HG03097 (cell line): ENCODE measurements around the gene SPPL3.

Experiments
- ATAC-seq: cut with Tn5 transposase; IDR thresholded peaks from one replicate; pipeline ENCODE4 v1.9.1; 2021; ENCODE audit not compliant: unreplicated experiment, low FRiP score

SPPL3 gene

DNA sequence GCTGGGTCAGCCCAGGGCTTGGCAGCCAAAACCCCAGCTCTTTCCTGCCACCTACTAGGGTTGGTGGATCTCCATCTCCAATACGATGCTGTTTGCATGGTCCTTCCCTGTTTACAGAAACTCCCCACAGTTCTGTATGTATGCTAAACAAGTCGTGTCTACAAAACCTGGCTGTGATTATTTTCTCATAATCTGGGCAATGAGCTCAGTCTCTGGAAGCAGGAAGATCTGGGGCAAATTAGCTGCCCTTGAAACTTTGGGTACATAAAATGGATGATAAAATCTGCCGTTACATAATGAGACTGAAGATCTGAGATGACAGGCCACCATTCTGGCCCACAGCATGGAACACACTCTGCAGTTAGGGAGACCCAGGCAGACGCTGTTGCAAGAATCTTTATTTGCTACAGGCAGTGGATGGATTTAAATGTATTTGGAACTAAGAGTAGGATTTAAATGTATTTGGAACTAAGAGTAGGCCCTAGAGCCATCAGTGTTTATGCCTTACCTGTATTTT lies 146.9 kb downstream of the SPPL3 start:
- ATAC-seq, result no peak

GRCh38 chr12:120755269-120755668 lies 148.9 kb downstream of the SPPL3 start:
- ATAC-seq, result no peak

DNA sequence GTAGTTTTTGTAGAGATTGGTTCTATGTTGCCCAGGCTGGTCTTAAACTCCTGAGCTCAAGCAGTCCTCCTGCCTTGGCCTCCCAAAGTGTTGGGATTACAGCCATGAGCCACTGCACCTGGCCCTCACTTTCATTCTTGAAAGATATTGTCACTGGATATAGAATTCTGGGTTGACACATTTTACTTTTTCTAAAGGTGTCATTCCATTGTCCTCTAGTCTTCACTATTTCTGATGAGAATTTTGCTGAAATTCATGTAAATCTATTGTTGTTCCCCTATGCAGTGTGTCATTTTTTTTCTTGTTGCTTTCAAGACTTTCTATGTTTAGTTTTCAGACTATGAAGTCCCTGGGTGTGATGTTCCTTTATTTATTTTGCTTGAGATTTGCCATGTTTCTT lies 149.4 kb downstream of the SPPL3 start:
- no peak for ATAC-seq

- ATAC-seq, result no peak
These were observed 152.8 kb downstream of the SPPL3 start for GRCh38 chr12:120751389-120751788.

GRCh38 chr12:120750806-120751205 lies 153.4 kb downstream of the SPPL3 start:
- no peak for ATAC-seq

GRCh38 chr12:120749256-120749655 lies 154.9 kb downstream of the SPPL3 start:
- ATAC-seq, result no peak

DNA sequence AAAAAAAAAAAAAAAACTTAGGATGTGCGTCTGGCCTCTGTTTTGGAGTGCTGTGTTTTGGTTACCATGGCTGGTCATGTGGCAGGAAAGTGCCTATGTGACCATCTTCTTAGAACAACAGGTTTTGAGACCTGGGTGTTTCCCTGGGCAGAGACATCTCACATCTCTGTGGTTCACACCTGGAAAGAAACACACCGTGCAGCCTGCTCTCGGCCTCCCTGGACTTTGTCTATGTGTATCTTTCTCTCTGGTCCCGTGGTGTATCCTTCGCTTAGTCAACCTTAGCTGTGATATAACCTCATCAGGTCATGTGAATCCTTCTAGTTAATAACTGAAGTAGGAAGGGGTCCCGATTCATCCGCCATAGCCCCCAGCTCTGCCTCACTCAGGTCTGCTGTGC lies 155.9 kb downstream of the SPPL3 start:
- no peak for ATAC-seq

DNA sequence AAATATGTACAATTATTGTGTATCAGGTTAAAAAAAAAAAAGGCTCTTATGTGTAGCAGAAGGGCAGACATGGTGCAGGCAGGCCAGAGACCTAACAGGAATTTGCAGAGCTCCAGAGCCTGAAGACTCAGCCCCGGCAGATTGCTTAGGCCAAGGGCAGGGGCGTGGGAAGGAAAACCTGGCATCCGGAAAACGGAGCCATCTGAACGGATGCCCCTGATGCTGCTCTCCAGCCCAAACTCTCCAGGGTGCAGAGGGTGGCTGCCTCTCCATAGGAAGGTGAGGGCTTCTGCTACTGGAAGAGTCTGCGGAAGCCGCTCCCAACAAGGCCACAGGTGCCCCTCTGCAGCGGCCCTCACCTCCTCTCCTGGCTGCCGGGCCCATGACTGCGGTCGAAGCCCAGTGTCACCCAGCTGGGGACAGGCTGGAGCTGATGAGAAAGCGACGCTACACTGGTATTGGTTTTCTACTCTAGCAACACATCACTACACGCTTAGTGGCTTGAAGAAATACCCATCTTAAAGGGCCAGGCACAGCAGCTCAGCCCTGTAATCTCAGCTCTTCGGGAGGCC lies 159.2 kb downstream of the SPPL3 start:
- ATAC-seq, result no peak

DNA sequence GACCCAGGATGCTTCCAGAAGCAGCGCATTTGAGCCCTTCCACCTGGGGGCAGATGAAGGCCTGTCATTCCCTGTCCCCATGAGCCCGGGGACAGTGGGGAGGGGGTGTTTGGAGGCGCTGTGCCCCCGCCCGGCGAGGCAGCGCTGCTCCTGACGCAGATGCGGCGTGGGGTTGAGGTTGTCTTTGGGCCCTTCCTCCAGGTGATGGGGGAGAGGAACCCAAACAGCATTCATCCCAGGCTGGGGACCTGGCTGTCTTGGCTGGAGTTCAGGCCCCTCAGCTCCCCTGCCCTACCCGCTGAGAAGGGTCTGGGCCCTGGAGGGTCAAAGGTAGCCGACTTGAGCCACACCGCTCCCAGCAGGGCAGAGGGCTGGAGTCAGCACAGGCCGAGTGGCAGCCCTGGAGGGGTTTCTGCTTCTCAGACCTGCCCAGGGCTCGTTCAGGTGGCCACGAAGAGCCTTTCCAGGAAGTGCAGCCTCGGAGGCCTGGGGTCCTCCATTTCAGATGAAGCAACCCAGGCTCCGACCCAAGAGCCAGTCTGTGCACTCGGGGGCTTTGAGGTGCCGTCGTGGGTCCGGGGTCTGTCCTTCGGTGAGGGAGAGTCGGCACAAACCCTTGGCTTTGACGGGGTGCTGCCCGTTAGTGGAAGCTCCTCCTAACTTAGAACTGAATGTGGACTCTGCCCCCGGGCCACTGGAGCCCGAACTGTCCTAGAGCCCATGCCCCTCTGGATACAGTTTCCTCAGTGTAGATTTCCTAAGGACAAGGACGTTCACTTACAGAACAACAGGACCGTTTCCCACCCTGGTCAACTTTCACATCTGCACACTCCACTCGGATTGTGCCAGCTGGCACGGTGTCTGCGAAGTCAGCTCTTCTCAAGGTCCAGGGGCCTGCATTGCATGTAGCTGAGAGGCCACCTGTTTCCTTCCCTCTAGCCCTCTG lies 162.4 kb downstream of the SPPL3 start:
- no peak for ATAC-seq

- ATAC-seq, result no peak
These were observed 163.3 kb downstream of the SPPL3 start for GRCh38 chr12:120740871-120741270.

- ATAC-seq, result no peak
These were observed 164.1 kb downstream of the SPPL3 start for GRCh38 chr12:120739821-120740613.

DNA sequence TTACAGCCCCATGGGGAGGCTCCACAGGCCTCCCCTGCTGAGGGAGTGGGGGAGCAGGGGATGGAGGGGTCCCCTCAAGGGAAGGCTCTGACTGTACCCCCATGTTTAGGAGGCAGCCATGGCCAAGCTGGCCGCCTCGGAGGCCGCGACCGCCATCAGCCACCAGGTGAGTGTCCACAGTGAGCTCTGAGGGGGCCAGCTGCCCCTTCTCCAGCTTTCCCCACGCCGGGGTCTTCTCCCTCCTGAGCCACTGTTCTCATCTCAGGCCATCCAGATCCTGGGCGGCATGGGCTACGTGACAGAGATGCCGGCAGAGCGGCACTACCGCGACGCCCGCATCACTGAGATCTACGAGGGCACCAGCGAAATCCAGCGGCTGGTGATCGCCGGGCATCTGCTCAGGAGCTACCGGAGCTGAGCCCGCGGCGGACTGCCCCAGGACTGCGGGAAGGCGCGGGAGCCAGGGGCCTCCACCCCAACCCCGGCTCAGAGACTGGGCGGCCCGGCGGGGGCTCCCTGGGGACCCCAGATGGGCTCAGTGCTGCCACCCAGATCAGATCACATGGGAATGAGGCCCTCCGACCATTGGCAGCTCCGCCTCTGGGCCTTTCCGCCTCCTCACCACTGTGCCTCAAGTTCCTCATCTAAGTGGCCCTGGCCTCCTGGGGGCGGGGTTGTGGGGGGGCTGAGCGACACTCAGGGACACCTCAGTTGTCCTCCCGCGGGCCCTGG lies 165.0 kb downstream of the SPPL3 start:
- no peak for ATAC-seq

- ATAC-seq, result no peak
These were observed 165.7 kb downstream of the SPPL3 start for GRCh38 chr12:120738252-120739030.

DNA sequence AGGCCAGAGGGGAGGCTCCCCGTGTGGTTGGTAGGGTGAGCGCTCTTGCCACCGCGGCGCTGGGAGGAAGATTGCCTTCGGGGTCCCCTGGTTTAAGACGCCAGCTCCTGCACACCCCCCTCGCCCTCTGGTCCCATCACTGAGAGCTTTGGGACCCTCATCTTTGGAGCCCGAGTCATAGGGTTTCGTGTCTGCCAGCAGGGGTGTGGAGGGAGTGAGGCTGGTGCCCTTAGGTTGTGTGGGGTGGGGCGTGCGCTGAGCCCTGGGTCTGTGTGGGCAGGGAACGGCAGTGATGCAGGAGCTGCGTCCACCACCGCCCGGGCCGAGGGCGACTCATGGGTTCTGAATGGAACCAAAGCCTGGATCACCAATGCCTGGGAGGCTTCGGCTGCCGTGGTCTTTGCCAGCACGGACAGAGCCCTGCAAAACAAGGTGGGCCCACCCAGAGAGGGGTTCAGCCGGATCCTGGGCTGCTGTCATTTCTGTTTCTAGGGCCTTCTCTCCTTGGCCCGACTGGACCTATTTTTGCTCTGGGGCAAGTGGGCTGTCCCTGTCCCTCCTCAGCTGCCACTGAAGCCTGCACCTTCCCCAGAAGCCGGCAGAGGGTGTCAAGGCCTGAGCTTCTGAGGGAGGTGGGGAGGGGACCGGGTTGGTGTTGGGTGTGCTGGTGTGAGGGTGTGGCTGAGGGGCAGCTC lies 166.5 kb downstream of the SPPL3 start:
- no peak for ATAC-seq

DNA sequence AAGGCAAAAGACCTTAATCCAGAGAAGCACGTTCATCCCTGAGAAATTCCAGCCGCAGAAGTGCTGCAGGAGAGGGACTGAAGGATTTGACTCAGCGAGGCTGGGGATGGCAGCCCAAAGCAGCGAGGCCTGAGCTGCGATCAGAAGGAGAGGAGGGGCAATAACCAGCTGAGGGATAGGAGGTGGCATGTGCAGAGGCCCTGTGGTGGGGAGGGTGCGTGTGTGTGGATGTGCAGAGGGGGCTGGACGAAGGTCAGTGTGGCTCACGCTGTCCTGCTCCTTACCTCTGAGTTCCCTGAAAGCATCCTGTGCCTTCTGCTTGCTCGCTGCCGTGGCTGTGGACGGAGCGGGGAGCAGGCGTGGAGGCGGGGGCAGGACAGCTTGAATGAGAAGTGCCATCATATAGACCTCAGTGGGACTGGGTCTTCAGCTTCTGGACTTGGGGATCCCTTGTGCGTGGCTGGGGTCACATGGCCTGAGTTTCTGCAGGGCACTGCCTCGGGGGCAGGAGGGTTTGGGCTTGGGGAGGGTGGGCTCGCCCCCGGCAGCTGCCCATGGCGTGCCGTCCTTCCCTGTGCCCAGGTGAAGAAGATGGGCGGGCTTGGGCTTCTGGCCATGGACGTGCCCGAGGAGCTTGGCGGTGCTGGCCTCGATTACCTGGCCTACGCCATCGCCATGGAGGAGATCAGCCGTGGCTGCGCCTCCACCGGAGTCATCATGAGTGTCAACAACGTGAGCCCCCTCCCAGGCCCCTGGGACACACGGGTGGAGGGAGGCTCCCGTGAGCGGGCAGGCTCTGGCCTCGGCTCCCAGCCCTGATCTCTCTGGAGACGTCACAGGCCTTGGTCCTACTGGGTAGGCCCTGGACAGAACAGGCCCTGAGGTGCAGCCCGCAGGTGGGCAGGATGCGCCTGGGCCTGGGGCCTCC lies 167.5 kb downstream of the SPPL3 start:
- no peak for ATAC-seq

DNA sequence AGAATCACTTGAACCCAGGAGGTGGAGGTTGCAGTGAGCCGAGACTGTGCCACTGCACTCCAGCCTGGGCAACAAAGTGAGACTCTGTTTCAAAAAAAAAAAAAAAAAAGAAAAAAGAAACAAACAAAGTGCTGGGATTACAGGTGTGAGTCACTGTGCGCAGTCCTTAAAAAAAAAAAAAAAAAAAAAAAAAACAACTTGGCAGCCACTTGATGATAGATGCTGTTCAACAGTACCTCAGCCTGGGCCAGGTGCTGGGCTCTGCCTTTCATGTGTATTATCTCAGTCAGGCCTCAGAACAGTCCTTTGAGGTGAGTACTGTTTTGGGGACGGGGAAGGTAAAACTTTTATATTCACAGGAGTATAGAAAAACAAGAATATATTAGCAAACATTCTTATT lies 169.0 kb downstream of the SPPL3 start:
- ATAC-seq, result no peak

DNA sequence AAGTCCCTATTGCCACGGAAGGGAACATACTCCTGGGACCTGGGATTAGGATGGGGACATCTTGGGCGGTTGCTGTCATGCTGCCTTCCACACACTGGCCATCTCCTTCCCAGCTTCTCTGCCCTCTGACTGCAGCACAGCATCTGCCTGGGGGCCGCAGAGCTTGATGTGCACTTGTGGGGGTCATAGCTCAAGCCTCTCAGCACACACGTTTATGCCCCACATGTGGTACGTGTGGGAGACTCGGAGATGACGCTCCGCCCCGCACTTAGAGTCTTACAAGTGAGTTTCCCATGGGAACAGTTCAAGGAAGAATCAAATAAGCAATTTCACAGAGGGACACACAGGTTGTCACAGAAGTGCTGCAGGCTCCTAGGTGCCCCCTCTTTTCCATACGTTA lies 169.9 kb downstream of the SPPL3 start:
- ATAC-seq, result no peak

- ATAC-seq, result no peak
These were observed 170.6 kb downstream of the SPPL3 start for GRCh38 chr12:120733574-120733973.
